ENCODE measurements around the gene RARB. TPM values are rescaled to one million over a fixed set of nuclear protein-coding genes. Genes with fewer than 3 reads are reported as not detected.

RARB gene
- total RNA-seq, 1 donor from 2014 or later, result 15.0 TPM

GRCh38 chr3:25631989-25632388 lies 203.9 kb downstream of the RARB start:
- H3K4me3 ChIP-seq, result no peak overlapping the region
- peaks cover 0 to 52% of the 10 kb centered on the region in 2 donors for H3K36me3 ChIP-seq

DNA sequence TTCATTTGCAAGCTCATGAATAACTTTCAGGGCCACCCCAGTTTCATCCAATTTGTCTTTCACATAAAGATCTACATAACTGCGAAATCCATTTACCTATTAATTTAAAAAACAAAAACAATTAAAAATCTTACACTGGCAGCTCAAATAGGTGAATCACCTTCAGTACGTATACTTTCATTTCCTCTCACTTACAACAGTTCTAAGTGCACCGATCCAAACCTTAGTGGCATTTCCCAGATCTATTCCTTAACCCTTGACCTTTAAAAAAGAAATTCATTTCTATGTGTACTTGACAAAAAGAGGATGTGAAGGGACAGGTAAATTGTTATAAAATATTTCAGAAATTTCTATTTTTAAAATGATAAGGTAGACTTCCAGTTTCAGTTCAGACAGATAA lies 205.9 kb downstream of the RARB start:
- Histone ChIP-seq H3K4me3 (no peak overlapping the region), H3K27me3 (no peaks in the 10 kb centered on the region), H3K36me3 (peaks cover 0 to 38% of the 10 kb centered on the region in 2 donors), H3K27ac (no peak overlapping the region), H3K9me3 (no peaks in the 10 kb centered on the region), H3K4me1 (no peaks in the 10 kb centered on the region)
- TF ChIP-seq POLR2A (IDR thresholded peaks at IDR 0.05), result no peak
- intact Hi-C loops (cut with DNase I), result no loop called here
- no peak for DNase-seq (ENCODE audit: extremely low spot score in 2 of 2)

More at GRCh38 chr3:25631989-25632388, 203.9 kb downstream of the RARB start:
- intact Hi-C loops (cut with DNase I), result no loop called here
- no peaks in the 10 kb centered on the region for H3K9me3 ChIP-seq
- H3K27ac ChIP-seq, result no peak overlapping the region
- H3K27me3 ChIP-seq, result no peaks in the 10 kb centered on the region
- no peak for DNase-seq (ENCODE audit: extremely low spot score in 2 of 2)
- TF ChIP-seq POLR2AphosphoS5 (IDR thresholded peaks at IDR 0.05; ENCODE audit: insufficient read depth in 1 of 2, low read depth in 1 of 2) (no peak), POLR2A (IDR thresholded peaks at IDR 0.05) (no peak)
- TF ChIP-seq, protein P1, sequence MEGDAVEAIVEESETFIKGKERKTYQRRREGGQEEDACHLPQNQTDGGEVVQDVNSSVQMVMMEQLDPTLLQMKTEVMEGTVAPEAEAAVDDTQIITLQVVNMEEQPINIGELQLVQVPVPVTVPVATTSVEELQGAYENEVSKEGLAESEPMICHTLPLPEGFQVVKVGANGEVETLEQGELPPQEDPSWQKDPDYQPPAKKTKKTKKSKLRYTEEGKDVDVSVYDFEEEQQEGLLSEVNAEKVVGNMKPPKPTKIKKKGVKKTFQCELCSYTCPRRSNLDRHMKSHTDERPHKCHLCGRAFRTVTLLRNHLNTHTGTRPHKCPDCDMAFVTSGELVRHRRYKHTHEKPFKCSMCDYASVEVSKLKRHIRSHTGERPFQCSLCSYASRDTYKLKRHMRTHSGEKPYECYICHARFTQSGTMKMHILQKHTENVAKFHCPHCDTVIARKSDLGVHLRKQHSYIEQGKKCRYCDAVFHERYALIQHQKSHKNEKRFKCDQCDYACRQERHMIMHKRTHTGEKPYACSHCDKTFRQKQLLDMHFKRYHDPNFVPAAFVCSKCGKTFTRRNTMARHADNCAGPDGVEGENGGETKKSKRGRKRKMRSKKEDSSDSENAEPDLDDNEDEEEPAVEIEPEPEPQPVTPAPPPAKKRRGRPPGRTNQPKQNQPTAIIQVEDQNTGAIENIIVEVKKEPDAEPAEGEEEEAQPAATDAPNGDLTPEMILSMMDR (IDR thresholded peaks at IDR 0.05), result no peak
- H3K4me1 ChIP-seq, result no peaks in the 10 kb centered on the region

DNA sequence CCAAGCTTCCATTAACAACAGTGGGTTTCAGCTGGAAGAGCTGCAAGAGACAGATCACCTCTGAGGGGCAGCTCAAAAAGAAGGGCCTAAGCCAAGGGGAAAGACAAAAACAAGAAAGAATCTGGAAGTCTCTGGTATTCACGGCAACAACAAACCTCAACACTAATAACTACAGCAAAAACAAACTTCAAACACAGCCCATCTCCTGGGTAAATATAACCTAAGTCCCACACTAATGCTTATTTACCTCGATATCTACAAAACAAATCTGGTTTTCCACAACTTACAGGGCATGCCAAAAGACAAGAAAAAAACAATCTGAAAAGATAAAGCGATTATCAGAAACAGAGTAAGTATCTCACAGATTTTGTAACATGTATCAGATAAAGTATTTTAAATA lies 207.0 kb downstream of the RARB start:
- no peaks in the 10 kb centered on the region for H3K4me1 ChIP-seq
- no peak overlapping the region for H3K4me3 ChIP-seq
- no peaks in the 10 kb centered on the region for H3K27me3 ChIP-seq
- H3K9me3 ChIP-seq, result no peaks in the 10 kb centered on the region
- H3K36me3 ChIP-seq, result peaks cover 0 to 27% of the 10 kb centered on the region in 2 donors
- no peak overlapping the region for H3K27ac ChIP-seq
- DNase-seq (ENCODE audit: extremely low spot score in 2 of 2), result no peak
- intact Hi-C loops (cut with DNase I), result no loop called here
- TF ChIP-seq, protein P1 (IDR thresholded peaks at IDR 0.05), result no peak
- TF ChIP-seq POLR2AphosphoS5 (IDR thresholded peaks at IDR 0.05; ENCODE audit: insufficient read depth in 1 of 2, low read depth in 1 of 2) (no peak), POLR2A (IDR thresholded peaks at IDR 0.05) (no peak)

Small RNA genes within 50 kb of the gene (small RNA-seq; reads per million reads assigned to genes)
- not detected for gene RF01161
- gene RF02271, result not detected

Other genes with a start within 250 kb of the RARB start
- gene TOP2B, start 236.6 kb downstream of the RARB start, total RNA-seq, result 88.1 TPM

Measured in vagina (tissue), 2 donors.